Hematopoietic multipotent progenitor cell treated with erythropoietin and hydrocortisone succinate and interleukin-3 and kit ligand, for 8 days (in vitro differentiated cells): Measurements from ENCODE around the gene CRY1.
"Not testable (repeated sequence)": the region's sequence is repeated elsewhere in the genome, so short reads cannot be mapped to it uniquely, and the experiment has no call there.

Experiments
- DNase-seq: peaks from one replicate; pipeline ENCODE4 v3.0.0-alpha.2; 2015

Gene CRY1

GRCh38 chr12:107108366-107108765 is 15.0 kb upstream of the CRY1 start:
- not testable (repeated sequence) for DNase-seq

GRCh38 chr12:107107381-107107780 is 14.0 kb upstream of the CRY1 start:
- no peak for DNase-seq

- DNase-seq: no peak
Measured at GRCh38 chr12:107106241-107107025, 13.1 kb upstream of the CRY1 start.

GRCh38 chr12:107105410-107105703 is 12.0 kb upstream of the CRY1 start:
- DNase-seq: no peak

- DNase-seq: no peak
Measured at GRCh38 chr12:107103516-107103915, 10.2 kb upstream of the CRY1 start.

GRCh38 chr12:107103097-107103496 is 9.7 kb upstream of the CRY1 start:
- DNase-seq: no peak

- DNase-seq: no peak
Measured at GRCh38 chr12:107102294-107102693, 8.9 kb upstream of the CRY1 start.

GRCh38 chr12:107101651-107102050 is 8.3 kb upstream of the CRY1 start:
- no peak for DNase-seq

- no peak for DNase-seq
Measured at GRCh38 chr12:107099917-107100316, 6.6 kb upstream of the CRY1 start.

GRCh38 chr12:107096571-107096970 is 3.2 kb upstream of the CRY1 start:
- no peak for DNase-seq

GRCh38 chr12:107094183-107094448 is 767 bp upstream of the CRY1 start:
- no peak for DNase-seq

- no peak for DNase-seq
Measured at GRCh38 chr12:107092669-107093416, 506 bp downstream of the CRY1 start.

- DNase-seq: peak; percentile 88
Measured at GRCh38 chr12:107091989-107092641, 1.2 kb downstream of the CRY1 start.

GRCh38 chr12:107091381-107091780 is 2.0 kb downstream of the CRY1 start:
- DNase-seq: no peak

GRCh38 chr12:107090711-107091110 is 2.6 kb downstream of the CRY1 start:
- DNase-seq: no peak

- DNase-seq: no peak
Measured at GRCh38 chr12:107088912-107089311, 4.4 kb downstream of the CRY1 start.

GRCh38 chr12:107086314-107086713 is 7.0 kb downstream of the CRY1 start:
- no peak for DNase-seq

- DNase-seq: no peak
Measured at GRCh38 chr12:107081778-107082177, 11.6 kb downstream of the CRY1 start.

- DNase-seq: no peak
Measured at GRCh38 chr12:107080299-107080698, 13.1 kb downstream of the CRY1 start.

GRCh38 chr12:107079172-107080011 is 14.0 kb downstream of the CRY1 start:
- peak; percentile 52 for DNase-seq

GRCh38 chr12:107073266-107073665 is 20.1 kb downstream of the CRY1 start:
- DNase-seq: not testable (repeated sequence)

GRCh38 chr12:107066691-107067090 is 26.7 kb downstream of the CRY1 start:
- peak; percentile 9 for DNase-seq

- no peak for DNase-seq
Measured at GRCh38 chr12:107064687-107065086, 28.7 kb downstream of the CRY1 start.
